K562 (cell line): ENCODE data around the gene YBX2. TPM values are rescaled to one million over a fixed set of nuclear protein-coding genes. Genes with fewer than 3 reads are reported as not detected.
A peak's percentile ranks its signal among the peaks of the same experiment; 100 is the strongest.

Experiments
- ATAC-seq: fragments of 200-7000 bp; cut with Tn5 transposase; 3 replicates; pipeline ENCODE4 v1.9.1; 2020; ENCODE audit warnings: moderate library complexity
- BruUV-seq: library from RNA; stranded (reverse); fragments of 400-500 nt; replicated peaks from 2 replicates; lab custom pipeline; 2021; lab: Mats Ljungman, UMichigan
- CTCF ChIA-PET: fragments of 300-600 bp; formaldehyde crosslinking; extraction: SDS; loops from one replicate; lab custom pipeline; 2021; ENCODE audit warnings: low intra/inter-chr PET ratio; lab: Yijun Ruan, JAX
- POLR2A ChIA-PET: fragments of 300-600, 350-650 bp; sonication (Branson Sonifier 250); formaldehyde crosslinking; extraction: SDS; loops from one replicate; lab custom pipeline; 2021; ENCODE audit warnings: antibody characterized with exemption, inconsistent platforms; lab: Yijun Ruan, JAX
- DNase-seq, 4 experiments: peaks; one replicate each; pipeline versions ENCODE4 v3.0.0 to v3.0.0-alpha.2; 2011 to 2018; ENCODE audit warnings: low spot score in 3 of 4, mixed read lengths in 3 of 4; ENCODE audit errors: extremely low read depth in 1 of 4
- FAIRE-seq: peaks from 2 replicates; lab custom pipeline; 2011; peaks lifted over from hg19 to GRCh38; lab: Jason Lieb, UNC
- H2AFZ ChIP-seq: 2 replicates; pipeline ENCODE4 v1.6.0; 2011; ENCODE audit warnings: low read depth, low read length, control low read depth, inconsistent platforms
- H3K27ac ChIP-seq: fragments of 200-600 bp; 3 replicates; pipeline ENCODE4 v1.8.0; 2011; ENCODE audit warnings: low read depth, mild to moderate bottlenecking, control low read depth, inconsistent platforms, low read length, moderate library complexity, mixed read lengths; ENCODE audit errors: extremely low read depth
- H3K27me3 ChIP-seq, 2 experiments: fragments of 300-600 bp in 1 of 2; 2 replicates in 1 of 2; 3 replicates in 1 of 2; pipeline versions ENCODE4 v1.6.0 to v1.8.0; 2011; ENCODE audit warnings: inconsistent platforms in 2 of 2, low read length in 2 of 2, mild to moderate bottlenecking in 1 of 2, mixed read lengths in 1 of 2, moderate library complexity in 1 of 2; ENCODE audit not compliant: control insufficient read depth in 2 of 2, insufficient read depth in 2 of 2
- H3K36me3 ChIP-seq: fragments of 300-600 bp; 3 replicates; pipeline ENCODE4 v1.8.0; 2011; ENCODE audit warnings: mild to moderate bottlenecking, low read length, inconsistent platforms; ENCODE audit not compliant: control insufficient read depth, insufficient read depth
- H3K4me1 ChIP-seq, 2 experiments: fragments of 200-600 bp in 1 of 2; replicated peaks in 1 of 2; 2 replicates in 1 of 2; 3 replicates in 1 of 2; pipeline versions ENCODE4 v1.5.1 to v1.8.0; 2011; ENCODE audit warnings: inconsistent platforms in 2 of 2, low read length in 2 of 2, mild to moderate bottlenecking in 1 of 2, mixed read lengths in 1 of 2, moderate library complexity in 1 of 2; ENCODE audit not compliant: control insufficient read depth in 2 of 2, insufficient read depth in 2 of 2
- H3K4me2 ChIP-seq: 2 replicates; pipeline ENCODE4 v1.6.1; 2011; ENCODE audit warnings: low read length, control low read depth, inconsistent platforms, mixed read lengths; ENCODE audit not compliant: insufficient read depth
- H3K4me3 ChIP-seq: fragments of 200-600 bp; sonication (generic), shearing (Covaris generic); 2 replicates; pipeline ENCODE4 v1.5.1; 2016; ENCODE audit warnings: control low read depth, inconsistent platforms
- H3K79me2 ChIP-seq: fragments of 200-600 bp; 3 replicates; pipeline ENCODE4 v1.8.0; 2011; ENCODE audit warnings: low read length, inconsistent platforms; ENCODE audit not compliant: control insufficient read depth, insufficient read depth
- H3K9ac ChIP-seq, 2 experiments: 2 replicates each; pipeline versions ENCODE4 v1.6.0 to v1.6.1; 2011; ENCODE audit warnings: low read depth in 2 of 2, low read length in 2 of 2, control low read depth in 1 of 2, inconsistent platforms in 1 of 2, mild to moderate bottlenecking in 1 of 2, mixed read lengths in 1 of 2; ENCODE audit not compliant: insufficient read depth in 1 of 2
- H3K9me1 ChIP-seq: one replicate; pipeline ENCODE4 v1.6.0; 2011; ENCODE audit warnings: inconsistent platforms, mild to moderate bottlenecking, low read length, moderate library complexity; ENCODE audit not compliant: control insufficient read depth, insufficient read depth
- H3K9me3 ChIP-seq: replicated peaks from 2 replicates; pipeline ENCODE4 v1.5.1; 2011; ENCODE audit warnings: low read depth, low read length, inconsistent platforms; ENCODE audit not compliant: control insufficient read depth, insufficient read depth
- H4K20me1 ChIP-seq: replicated peaks from 2 replicates; pipeline ENCODE4 v1.6.1; 2011; ENCODE audit warnings: low read length, inconsistent platforms, mixed read lengths; ENCODE audit not compliant: control insufficient read depth, insufficient read depth
- BCLAF1 ChIP-seq, 2 experiments: fragments of 450-650 bp in 1 of 2; IDR thresholded peaks; 2 replicates each; pipeline ENCODE4 v1.6.1; 2011 to 2017; ENCODE audit warnings: low read depth in 2 of 2, antibody characterized with exemption in 1 of 2, borderline replicate concordance in 1 of 2, low read length in 1 of 2, mild to moderate bottlenecking in 1 of 2, mixed read lengths in 1 of 2; ENCODE audit not compliant: control insufficient read depth in 1 of 2
- C11orf30 ChIP-seq: fragments of 450-650 bp; IDR thresholded peaks from 2 replicates; pipeline ENCODE4 v1.6.1; 2016; ENCODE audit warnings: low read depth, mild to moderate bottlenecking
- ZSCAN29 ChIP-seq: fragments of 450-650 bp; IDR thresholded peaks from 2 replicates; pipeline ENCODE4 v1.6.1; 2017
- WGBS: fragments of 100-300 bp; shearing (Covaris generic); methylation state at CpG from one replicate; pipeline ENCODE4 v1.1.6; 2016; ENCODE audit warnings: low coverage, mixed read lengths; ENCODE audit not compliant: insufficient coverage; ENCODE audit errors: missing lambda C conversion rate; 5-methylcytosine and 5-hydroxymethylcytosine counted together
- in situ Hi-C: fragments of 300-500 bp; cut with MboI; formaldehyde crosslinking; loops from 4 replicates; pipeline ENCODE4 v1.15.0; 2018; ENCODE audit warnings: inconsistent platforms, mixed read lengths
- intact Hi-C: fragments of 100-400 bp; cut with micrococcal nuclease; formaldehyde crosslinking; loops from 2 replicates; pipeline ENCODE4 v1.14.2; 2022
- polyA plus RNA-seq, 8 experiments: library from polyadenylated mRNA; depleted of rRNA in 4 of 8; stranded (reverse) in 5 of 8; unstranded in 3 of 8; fragments of >200 nt; fragmentation: Nextera tagmentation in 2 of 8; fragmentation: Illumina TruSeq in 1 of 8; extraction: Ambion mirVana in 2 of 8; extraction: Trizol in 1 of 8; gene quantifications; 2 replicates each; pipeline versions ENCODE4 v1.2.1 to v1.2.3, GENCODE V29; 2011 to 2014; ENCODE audit warnings: inconsistent platforms in 1 of 8, missing spikeins in 1 of 8
- total RNA-seq, 7 experiments: library from RNA; depleted of rRNA in 6 of 7; stranded (reverse); fragments of >200 nt in 6 of 7; fragmentation: Illumina TruSeq in 2 of 7; extraction: Trizol in 2 of 7; gene quantifications; 2 replicates each; pipeline versions ENCODE4 v1.2.1 to v1.2.3, GENCODE V29; 2011 to 2021; ENCODE audit warnings: low replicate concordance in 1 of 7

Gene YBX2
- total and polyA plus RNA-seq, 9 of the 15 experiments (the other 6 are each of a cell fraction or from before 2014, with no cell fraction given) = 0.03 to 0.59 (median 0.27) TPM; not detected in 6

DNA sequence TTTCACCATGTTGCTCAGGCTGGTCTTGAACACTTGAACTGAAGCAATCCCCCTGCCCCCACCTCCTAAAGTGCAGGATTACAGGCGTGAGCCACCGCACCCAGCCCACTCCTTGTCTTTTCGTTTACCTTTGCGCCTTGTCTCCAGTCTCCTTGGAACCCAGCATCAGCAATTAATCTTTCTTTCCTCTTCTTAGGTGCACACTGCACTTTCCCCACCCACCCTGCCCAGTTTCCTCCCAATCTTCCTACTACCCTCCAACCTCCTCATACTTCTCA is 30.7 kb downstream of the YBX2 start:
- H2AFZ ChIP-seq = peak overlapping the region; percentile 97

More for the DNA sequence above, 30.7 kb downstream of the YBX2 start:
- peak overlapping the region; percentile 47 for H3K4me3 ChIP-seq
- peak overlapping the region; percentile 95 for H3K4me2 ChIP-seq
- peak overlapping the region; percentile 63 to 89; a peak in 3 of 4 replicates for H3K9ac ChIP-seq
- no peak for FAIRE-seq
- DNase-seq = no peak
- BruUV-seq = no TSS peak
- ChIA-PET POLR2A (interaction anchor here (0.6 to 1.9 kb wide), 5 partner anchors 9 to 877 kb away, joined by 3 to 8 read pairs (median 4); no protein-coding TSS in a partner anchor), CTCF (no interaction called here)
- peak overlapping the region; percentile 70; the same call in 2 of the 3 replicates for H3K27ac ChIP-seq
- H3K9me1 ChIP-seq = no peaks in the 10 kb centered on the region
- intact Hi-C loops = no loop called here
- in situ Hi-C loops = no loop called here
- H3K79me2 ChIP-seq = no peaks in the 10 kb centered on the region
- peak; percentile 29 for ATAC-seq
- H3K4me1 ChIP-seq = peaks cover 10 to 35% of the 10 kb centered on the region in 2 experiments; a peak in 4 of 5 replicates
- H3K9me3 ChIP-seq = no peaks in the 10 kb centered on the region
- no peaks in the 10 kb centered on the region for H4K20me1 ChIP-seq
- WGBS = no CpG with 5 or more reads among the region's 4 CpGs
- peaks cover 16% of the 10 kb centered on the region; the same call in 2 of the 3 replicates for H3K36me3 ChIP-seq
- no peaks in the 10 kb centered on the region for H3K27me3 ChIP-seq
- TF ChIP-seq ZSCAN29 (no peak), BCLAF1 (IDR thresholded peaks at IDR 0.05; ENCODE audit: borderline replicate concordance in 1 of 2, control insufficient read depth in 1 of 2, low read depth in 2 of 2, low read length in 1 of 2) (no peak), C11orf30 (0 out of 2 replicates have a peak, but pooled peaks have one; percentile 10)
